ENCODE data around the gene IMMP2L.

- no peak for TF ChIP-seq EZH2 (IDR thresholded peaks at IDR 0.05; ENCODE audit: insufficient read depth, poor library complexity, severe bottlenecking)
- TF ChIP-seq EZH2phosphoT487 (IDR thresholded peaks at IDR 0.05; ENCODE audit: insufficient read depth, low read depth), result no peak
Observed at GRCh38 chr7:110693344-110693743, 868.9 kb downstream of the IMMP2L start.

All from GM23248 (cell line).